HG03280 (cell line): ENCODE measurements around the gene FSIP2.
"Not testable (repeated sequence)": the region's sequence is repeated elsewhere in the genome, so short reads cannot be mapped to it uniquely, and the experiment has no call there.

Experiments
- ATAC-seq: cut with Tn5 transposase; IDR thresholded peaks from one replicate; pipeline ENCODE4 v1.9.1; 2021; ENCODE audit warnings: mild to moderate bottlenecking, moderate library complexity; ENCODE audit not compliant: unreplicated experiment

Gene FSIP2

DNA sequence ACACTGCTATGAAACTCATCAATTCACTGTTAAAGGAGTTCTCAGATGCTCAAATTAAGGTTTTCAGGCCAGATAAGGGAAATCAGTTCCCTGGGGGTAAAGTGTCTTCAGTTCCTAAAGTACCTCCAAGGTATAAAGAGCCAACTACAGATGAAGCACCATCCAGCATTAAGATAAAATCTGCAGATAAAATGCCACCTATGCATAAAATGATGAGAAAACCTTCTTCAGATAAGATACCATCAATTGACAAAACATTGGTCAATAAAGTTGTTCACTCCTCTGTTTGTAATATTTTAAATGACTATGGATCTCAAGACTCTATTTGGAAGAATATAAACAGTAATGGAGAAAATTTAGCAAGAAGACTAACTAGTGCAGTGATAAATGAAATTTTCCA lies 68.2 kb downstream of the FSIP2 start:
- ATAC-seq, result no peak

DNA sequence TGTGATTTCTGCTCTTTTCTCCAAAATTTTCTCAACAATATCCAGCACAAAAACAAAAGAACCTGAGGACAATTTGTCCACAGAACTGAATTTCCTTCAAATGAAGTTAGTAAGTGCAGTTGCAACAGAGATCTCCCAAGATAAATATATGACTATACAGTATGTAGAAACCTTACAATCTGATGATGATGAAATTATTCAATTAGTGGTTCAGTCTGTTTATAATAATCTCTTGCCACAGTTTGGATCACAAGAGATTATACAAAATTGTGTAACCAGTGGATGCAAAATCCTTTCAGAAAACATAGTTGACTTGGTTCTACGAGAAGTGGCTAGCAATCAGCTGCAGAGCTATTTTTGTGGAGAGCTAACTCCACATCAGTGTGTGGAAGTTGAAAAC lies 68.7 kb downstream of the FSIP2 start:
- no peak for ATAC-seq

DNA sequence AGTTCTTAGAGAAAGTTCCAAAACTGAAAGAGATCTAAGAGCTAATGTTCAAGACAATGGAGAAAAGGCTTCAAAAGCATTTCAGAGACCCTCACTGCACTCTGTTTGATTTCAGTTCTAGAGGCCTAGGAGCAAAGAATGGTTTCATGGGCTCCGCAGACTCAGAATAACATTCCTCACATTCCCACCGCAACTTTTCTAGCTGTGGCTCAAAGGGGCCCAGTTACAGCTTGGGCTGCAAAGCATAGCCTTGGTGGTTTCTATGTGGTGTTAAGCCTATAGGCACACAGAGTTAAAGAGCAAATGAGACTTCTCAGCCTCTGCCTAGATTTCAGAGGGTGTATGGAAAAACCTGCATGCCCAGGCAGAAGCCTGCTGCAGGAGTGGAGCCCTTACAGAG lies 73.0 kb downstream of the FSIP2 start:
- no peak for ATAC-seq

DNA sequence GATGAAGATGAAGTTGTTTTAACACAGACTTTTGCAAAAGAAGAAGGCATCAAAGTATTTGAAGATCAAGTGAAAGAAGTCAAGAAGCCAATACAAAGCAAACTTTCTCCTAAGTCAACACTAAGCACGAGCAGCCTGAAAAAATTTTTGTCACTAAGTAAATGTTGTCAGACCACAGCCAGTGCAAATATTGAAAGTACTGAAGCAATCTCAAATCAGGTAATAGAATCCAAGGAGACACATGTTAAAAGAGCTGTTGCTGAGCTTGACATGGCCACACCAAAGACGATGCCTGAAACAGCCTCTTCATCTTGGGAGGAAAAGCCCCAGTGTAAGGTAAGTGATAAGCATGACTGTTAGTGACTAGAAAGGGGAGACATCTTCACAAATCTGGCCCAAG lies 75.1 kb downstream of the FSIP2 start:
- no peak for ATAC-seq

DNA sequence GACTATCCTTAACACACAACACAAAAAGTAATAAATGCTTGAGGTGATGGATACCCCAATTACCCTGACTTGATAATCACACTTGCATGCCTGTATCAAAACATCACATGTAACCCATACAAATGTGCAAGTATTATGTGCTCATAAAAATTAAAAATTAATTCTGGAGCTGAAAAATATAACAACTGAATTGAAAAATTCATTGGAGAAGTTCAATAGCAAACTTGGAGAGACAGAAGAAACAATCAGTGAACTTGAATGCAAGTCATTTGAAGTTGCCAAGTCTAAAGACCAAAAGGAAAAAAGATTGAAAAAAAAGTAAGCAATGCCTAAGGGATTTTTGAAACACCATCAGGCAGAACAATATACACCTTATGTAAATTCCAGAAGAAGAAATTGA lies 79.4 kb downstream of the FSIP2 start:
- no peak for ATAC-seq

DNA sequence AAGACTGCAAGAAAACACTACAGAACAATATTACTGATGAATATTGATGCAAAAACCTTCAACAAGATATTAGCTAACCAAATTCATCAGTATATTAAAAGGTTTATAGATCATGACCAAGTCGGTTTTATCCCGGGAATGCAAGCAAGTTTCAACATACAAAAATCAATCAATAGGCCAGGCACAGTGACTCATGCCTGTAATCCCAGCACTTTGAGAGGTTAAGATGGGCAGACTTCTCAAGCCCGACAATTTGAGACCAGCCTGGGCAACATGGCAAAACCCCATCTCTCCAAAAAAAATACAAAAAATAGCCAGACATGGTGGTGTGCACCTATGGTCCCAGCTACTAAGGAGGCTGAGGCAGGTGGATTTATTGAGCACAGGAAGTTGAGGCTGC lies 82.9 kb downstream of the FSIP2 start:
- no peak for ATAC-seq

DNA sequence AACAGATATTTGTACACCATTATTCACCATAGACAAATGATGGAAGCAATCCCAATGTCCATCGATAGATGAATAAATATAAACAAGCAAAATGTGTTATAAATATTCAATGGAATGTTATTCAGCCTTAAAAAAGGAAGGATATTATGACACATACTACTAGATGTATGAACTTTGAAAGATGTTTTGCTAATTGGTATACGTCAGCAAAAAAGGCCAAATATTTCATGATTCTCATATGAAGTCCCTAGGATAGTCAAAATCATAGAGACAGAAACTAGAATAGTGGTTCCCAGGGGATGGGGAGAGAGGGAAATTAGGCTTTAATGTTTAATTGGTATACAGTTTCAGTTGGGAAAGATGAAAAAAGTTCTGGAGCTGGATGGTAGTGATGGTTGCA lies 85.2 kb downstream of the FSIP2 start:
- ATAC-seq, result no peak

DNA sequence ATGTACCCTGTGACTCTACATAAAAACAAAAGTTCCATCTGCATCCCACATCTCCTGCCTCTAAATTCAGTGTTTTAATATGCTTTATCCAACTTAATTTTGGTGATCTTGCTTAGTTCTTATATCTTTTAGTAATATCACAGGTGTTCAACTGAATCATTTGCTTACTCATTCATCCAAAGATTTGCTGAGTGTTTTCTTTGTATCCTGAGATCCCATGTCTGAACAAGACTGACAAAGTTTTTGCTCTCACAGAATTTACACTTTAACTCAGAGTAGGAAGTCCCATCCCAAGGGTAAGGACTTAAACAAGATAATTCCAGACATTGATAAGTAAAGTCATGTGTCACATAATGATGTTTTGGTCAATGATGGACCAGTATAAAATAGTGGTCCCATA lies 87.0 kb downstream of the FSIP2 start:
- ATAC-seq, result no peak

DNA sequence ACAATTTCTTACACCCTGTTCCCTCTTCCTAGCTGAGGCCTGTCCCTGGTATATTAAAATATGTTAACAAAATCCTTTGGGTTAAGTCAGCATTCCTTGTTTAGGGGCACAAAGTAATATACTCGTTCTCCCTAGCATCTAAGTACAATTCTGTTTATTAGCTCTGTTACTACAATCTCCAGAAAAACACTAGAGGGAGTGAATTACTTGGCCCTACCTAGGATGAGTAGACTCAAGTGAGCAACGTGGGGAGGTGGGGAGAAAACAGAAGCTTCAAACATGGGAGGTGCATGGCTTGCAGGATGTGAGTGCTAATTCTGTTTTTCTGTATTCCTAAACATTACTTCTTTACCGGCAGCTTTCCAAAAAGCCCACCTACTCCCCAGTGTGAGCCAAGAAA lies 89.7 kb downstream of the FSIP2 start:
- no peak for ATAC-seq

DNA sequence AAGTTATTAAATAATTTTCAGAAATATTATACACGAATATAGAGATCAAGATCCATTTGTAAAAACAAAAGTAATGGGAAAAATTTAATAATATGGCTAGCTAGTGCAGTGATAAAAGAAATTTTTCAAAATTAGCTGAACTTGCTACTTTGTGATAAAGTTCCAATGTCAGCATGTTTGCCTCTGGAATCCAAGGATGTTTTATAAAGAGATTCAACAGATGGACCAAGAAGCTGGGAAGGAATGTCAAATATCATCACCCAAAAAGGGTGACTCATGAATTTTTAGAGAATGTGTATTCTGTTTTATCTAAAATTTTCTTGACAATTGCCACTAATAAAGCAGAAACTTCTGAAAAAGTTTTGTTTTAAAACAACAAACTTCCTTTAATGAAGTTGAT lies 95.3 kb downstream of the FSIP2 start:
- ATAC-seq, result no peak

DNA sequence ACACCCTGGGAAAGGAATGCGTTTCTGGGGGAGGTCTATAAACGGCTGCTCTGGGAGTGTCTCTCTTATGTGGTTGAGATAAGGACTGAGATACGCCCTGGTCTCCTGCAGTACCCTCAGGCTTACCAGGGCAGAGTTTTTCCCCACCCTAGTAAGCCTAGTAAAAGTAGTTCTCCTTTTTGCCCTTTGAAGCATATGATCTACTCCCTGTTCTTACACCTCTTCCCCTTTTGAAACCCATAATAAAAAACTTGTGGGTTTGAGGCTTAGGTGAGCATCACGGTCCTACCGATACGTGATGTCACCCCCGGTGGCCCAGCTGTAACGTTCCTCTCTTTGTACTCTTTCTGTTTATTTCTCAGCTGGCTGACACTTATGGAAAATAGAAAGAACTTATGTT lies 97.4 kb downstream of the FSIP2 start:
- no peak for ATAC-seq

DNA sequence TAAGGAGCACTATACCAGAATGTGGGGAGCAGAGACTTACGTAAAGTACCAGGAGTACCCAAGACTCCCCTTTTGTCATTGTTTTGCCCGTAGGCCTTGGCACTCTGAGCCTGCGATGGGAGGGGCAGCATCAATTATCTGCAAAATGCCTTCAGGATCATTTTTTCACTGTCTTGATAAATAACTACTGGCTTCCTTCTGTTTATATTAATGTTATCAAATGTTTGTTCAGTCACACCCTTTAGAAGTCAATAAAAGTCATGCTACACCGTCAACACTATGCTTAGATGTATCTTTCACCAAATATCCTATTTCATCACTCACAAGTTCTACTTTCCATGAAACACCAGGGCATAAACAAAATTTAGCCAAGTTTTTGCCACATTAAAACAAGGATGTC lies 116.3 kb downstream of the FSIP2 start:
- no peak for ATAC-seq

DNA sequence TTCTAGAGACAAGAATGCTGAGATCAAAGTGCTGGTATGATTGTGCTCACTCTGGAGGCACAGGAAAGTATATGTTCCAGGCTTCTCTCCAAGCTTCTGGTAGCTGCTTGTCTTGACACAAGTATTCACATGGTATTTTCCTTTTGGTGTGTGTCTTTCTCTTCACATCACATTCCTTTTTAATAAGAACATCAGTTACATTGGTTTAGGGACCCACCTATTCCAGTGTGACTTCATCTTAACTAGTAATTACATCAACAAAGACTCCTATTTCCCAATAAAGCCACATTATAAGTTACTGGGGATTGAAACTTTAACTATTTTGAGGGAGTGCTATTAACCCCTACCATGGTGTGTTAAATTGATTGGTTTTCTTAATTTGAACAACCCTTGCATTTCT lies 119.1 kb downstream of the FSIP2 start:
- ATAC-seq, result no peak

DNA sequence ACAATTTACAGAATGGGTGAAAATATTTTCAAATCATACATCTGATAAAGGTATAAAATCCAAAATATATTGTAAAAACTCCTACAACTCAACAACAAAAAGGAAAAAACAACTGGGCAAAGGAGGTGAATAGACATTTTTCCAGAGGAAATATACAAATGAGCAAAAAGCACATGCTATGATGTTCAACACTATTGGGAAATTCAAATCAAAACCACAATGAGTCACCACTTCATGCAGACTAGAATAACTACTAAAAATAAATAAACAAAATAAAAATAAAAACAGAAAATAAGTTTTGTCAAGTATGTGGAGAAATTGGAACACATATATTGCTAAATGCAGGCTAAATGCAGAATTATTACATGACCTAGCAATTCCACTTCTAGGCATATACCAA lies 120.9 kb downstream of the FSIP2 start:
- ATAC-seq, result no peak

DNA sequence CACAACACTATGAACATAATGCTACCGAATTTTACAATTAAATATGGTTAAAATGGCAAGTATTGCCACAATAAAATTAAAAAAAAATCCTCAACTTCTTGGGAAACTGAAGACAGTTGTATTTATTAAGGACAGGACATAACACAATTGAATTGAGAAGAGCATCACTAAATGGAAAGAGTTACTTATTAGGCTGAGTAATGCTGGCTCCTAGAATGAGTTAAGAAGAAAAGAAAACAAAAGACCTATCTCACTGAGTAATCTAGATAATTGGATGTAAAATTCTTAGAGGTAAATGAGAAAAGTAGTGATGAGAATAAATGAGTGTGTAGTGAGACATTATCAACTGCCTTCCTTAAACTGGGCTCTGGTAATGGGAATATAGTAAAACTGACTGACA lies 121.7 kb downstream of the FSIP2 start:
- no peak for ATAC-seq

DNA sequence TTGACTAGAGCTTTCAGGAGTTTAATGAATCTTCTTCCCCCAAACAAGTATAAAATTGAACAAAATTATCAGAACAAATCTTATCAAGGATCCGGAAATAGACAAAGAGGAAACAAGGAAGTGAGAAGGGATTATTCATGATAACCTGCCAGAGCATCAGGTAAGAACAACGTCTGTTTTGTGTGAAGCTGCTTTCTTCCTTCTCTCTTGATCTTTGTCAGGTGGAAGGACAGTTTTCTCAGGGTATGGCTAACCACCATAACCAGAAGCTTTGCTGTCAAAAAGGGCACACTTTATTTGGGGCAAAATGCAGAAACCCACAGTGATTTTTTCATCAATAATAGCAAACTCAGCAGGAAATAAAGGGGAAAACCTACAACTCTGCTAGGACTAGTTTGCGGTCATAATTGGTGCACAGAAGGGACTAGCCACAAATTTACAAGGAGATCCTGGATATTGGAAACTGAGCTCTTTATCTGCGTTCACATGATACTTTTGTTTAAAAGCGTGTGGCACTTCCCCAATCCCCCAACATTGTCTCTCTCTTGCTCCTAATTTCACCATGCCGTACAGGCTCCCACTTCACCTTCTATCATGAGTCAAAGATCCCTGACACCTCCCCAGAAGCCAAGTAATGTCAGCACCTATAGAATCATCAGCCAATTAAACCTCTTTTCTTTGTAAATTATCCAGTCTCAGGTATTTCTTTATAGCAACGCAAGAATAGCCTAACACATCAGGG lies 124.2 kb downstream of the FSIP2 start:
- no peak for ATAC-seq

DNA sequence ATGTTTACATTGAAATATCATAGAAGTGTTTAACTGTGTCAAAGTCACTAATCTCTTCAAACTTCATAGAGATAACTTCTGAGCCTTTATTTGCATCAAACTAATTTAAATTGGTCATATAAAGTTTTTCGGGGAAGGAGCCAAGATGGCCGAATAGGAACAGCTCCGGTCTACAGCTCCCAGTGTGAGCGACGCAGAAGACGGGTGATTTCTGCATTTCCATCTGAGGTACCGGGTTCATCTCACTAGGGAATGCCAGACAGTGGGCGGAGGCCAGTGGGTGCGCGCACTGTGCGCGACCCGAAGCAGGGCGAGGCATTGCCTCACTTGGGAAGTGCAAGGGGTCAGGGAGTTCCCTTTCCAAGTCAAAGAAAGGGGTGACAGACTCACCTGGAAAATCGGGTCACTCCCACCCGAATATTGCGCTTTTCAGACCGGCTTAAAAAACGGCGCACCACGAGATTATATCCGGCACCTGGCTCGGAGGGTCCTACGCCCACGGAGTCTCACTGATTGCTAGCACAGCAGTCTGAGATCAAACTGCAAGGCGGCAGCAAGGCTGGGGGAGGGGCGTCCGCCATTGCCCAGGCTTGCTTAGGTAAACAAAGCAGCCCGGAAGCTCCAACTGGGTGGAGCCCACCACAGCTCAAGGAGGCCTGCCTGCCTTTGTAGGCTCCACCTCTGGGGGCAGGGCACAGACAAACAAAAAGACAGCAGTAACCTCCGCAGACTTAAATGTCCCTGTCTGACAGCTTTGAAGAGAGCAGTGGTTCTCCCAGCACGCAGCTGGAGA lies 126.1 kb downstream of the FSIP2 start:
- not testable (repeated sequence) for ATAC-seq

DNA sequence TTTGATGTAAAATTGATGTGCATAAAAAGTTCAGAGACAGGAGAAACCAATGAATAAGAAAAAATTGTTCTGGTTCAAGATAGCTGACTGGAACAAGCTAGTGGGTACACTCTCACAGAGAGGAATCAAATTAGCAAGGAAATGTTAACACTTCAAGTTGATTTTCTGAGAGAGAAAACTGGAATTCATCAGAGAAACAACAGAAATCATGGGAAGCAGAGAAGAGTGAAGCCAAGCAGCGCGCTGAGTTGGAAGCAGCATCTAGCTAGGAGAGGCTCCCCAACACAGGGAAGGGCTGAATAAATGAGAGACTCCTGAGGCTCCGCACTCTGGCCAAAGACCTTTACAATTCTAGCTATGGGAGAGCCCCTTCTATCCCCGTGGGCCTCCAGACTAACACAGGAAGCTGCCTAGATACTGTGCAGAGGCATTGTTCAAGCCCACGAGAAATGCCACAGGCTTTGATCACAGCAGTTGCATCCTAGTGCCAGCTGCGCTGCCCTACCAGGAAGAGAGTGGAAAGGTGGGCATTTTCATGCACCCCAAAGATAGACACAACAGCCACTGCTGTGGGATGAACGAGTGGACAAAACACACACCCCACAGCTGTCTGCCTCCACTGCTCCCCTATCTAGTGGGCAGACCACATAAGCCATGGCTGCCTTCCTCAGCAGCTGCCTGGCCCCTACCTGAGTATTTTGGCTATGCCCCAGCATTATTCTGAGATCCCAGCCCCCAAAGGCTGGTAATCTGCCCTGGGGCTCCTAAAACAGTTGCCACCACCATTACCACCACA lies 136.7 kb downstream of the FSIP2 start:
- no peak for ATAC-seq

DNA sequence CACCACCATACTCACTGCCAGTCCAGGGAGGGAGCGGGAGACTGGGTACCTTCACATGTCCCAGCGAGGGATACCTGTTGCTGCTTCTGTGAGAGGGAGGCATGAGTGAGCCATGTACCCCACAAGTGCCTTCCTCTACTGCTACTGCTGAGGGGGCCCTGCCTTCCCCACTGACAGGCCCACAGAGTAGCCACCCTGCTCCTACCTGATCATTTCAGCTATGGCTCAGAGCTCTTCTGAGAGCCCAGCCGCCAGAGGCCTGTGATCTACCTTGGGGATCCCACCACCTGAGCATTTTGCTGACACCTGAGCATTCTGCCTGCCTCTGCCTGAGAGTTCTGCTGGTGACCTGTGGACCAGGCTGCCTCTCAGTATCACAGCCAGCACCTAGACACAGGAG lies 137.6 kb downstream of the FSIP2 start:
- no peak for ATAC-seq

DNA sequence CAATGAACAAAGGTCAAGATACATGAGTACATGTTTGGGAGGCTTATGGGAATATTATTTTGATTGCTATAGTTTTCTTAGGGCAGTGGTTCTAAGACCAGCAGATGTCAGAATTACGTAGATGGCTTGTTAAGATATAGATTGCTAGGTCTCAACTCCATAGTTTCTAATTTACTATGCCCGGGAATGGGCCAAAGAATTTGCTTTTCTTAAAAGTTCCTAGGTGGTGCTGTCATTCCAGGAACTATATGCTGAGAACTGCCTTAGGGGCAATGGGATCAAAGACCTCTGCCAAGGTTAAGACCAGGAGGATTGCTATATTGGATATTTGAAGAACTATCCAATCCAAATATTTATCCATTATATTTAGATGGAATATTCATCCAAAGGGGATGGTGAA lies 141.8 kb downstream of the FSIP2 start:
- no peak for ATAC-seq
